Activated gamma-delta T cell (primary cell): ENCODE measurements around the gene FHL2.

ENCODE experiments used
- DNase-seq: peaks from one replicate; lab custom pipeline; 2025; lab: John Stamatoyannopoulos, UW

Gene FHL2

DNA sequence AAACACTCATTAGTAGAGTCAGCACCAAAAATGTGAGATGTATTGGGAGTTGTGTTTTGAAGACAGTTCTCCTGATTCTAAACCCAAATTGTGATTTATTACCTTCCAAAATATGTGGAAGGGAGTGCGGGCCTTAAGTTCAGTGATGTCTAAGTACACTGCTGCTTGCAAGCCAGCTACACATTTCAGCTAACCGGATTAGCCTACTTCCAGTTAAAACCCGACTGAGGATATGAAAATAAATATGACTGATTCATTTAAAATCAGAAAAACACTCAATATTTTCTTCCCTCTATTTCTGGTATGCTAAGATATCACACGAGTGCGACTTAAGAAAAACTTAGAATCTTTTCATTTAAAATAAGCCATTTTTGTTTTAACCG, 907 bp downstream of the FHL2 start:
- DNase-seq: no peak

DNA sequence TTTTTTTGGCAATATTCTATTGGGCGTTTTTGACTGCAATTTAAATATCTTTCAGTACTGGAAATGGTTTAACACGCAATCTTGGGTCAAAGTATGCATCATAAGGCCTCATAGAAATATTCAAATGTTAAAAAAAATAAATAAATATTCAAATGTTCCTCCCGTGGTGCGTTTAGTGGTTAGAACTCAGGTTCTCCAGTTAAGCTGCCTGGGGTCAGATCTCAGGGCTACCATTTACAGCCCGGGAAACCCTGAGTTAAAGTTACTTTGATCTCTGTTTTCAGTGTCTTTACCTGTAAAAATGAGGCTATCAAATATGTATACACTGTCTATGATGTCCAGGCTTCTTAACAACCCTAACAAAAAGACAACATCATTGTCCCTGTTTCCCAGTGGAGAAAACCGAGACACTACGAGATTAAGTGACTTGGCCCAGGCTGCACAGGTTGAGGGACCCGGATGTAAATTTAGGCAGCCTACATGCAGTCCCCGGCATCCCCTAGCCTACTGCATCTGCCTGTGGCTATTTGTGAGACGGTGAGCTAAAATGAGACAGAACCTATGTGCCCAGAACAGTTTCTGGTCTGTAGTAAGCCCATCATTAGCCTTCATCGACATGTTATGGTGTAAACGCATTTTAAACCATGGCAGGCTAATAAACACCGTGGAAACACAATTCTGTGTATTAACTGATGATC, 1.7 kb downstream of the FHL2 start:
- DNase-seq: no peak

DNA sequence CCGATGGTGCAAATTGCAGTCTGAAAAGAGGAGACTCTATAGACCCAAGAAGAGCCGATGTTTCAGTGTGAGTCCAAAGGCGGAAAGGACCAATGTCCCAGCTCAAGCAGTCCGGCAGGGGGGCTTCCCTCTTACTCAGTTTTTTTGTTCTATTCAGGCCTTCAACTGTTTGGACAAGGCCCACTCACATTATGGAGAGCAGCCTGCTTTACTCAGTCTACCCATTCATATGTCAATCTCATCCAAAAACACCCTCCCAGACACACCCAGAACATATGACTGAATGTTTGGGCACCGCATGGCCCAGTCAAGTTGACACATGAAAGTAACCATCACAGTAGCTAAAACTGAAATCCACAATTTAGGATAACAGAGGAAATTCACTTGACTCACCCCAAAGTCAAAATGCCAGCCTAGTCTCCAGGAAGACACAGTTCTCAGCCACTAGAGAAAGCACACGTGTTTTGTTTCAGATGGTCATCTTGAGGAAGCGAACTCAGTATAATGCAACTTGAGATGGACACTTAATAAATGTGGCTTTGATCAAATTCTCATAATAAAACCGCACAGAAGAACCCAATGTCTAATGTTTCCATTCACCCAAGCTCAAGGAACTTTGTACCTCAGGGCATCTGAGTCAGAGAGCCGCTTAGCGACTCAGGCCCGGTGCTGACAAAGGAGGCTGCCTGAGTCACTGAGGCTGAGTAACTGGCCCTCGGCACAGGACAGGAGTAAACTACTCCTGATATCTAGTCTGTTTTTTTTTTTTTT, 2.4 kb downstream of the FHL2 start:
- no peak for DNase-seq

DNA sequence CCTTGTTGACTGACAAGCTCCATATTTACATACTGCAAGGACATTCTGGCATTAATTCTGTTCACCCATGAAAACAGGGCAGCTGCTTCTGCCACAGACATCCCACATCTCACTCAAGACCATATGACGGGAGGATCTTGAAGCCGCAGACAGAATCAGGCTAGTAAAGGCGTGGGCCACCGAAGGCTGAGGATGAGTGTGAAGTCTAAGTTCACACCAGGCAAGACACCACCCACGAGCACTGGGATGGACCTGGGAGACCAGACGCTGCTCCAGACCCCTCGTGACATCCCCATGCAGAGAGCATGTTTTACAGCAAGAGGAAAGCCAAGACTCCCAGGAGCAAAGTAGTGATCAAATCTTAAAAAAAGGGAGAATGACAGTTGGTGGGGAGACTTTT, 3.2 kb downstream of the FHL2 start:
- DNase-seq: no peak

DNA sequence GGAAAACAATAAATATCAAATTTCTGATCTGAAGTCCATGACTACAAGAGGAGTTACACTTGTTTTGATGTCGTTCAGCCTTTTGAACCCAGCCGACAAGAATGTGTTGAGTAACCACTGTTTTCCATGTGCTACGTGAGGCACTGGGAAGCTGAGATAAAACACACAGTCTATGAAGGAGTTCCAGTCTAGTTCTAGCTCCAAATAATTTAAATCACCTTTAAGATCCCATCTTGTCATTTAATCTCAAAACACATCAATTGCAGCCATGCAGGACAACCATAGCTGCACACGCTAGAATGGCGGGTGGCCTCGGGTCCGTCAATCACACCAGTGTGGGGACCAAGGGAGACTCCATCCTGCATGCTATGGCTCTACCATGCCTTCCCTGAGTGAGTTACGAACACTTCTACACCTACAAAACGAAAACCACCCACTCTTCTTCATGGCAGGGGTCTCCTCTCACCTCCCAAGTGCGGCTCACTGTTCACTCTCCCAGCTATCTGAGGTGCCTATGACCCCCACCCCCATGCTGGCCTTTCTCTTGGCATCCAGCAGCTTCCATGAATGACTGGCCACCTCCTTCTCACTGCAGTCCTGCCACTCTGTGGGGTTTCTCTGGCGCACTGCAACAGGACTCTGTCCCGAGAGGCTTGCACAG, 3.8 kb downstream of the FHL2 start:
- no peak for DNase-seq

DNA sequence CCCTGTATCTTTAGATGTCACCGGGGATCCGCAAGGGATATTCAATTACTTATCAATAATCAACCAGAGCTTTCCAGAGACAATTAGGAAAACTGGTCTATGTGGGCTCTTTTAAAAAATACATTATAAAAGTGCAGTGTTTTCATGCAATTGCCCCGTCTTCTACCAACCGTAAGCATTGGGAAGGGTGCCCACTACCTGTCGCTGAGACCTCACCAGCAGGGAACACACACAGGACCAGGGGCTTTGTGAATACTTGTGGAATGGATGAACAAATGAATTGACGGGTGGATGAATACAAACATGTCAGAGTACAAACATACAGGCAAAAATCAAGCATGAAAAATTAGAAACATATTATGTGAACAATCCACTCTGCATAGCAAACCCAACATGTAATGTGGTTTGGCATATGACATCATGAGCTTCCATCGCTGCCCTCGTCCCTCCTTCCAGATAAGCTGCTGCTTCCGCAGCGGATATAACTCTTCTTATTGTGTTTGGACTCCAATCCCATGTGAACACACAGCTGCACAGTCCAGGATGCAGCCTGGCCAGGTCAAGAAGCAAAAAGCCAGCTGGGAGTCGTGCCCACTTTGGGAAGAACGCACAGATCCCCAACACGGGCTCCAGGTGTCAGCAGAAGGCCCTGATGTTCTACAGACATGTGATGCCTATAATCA, 5.3 kb downstream of the FHL2 start:
- no peak for DNase-seq

DNA sequence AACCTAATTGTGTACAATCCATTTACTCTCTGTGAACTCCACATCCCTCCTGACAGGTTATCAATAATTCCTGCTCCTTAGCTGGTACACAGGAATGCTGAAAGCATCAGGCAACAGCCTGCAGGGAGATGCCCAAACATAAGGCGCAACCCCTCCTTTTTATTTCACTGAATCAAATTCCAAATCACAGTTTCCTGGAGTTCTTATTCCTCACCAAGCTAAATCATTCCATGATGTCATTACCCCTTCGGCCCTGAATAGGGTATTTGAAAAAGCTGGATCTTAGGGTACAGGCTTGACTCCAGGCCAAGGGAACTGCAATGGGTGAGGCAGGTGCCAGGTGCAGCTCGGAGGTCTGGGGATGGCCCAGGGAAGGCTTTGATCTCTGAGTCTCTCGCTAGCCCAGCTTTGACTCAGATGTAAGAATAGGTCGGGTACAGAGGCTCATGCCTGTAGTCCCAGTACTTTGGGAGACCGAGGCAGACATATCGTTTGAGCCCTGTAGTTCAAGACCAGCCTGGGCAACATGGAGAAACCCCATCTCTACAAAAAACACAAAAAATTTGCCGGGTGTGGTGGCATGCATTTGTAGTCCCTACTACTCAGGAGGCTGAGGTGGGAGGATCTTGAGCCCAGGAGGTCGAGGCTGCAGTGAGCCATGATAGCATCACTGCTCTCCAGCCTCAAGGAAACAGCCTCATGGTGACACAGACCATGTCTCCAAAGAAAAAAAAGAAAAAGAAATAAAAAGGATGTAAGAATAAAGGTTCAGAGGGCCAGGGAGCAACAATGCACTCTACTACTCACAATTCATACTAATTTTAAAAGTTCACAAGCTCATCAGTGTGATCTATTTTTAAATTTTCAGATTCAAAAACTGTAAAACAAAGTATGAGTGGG, 6.8 kb downstream of the FHL2 start:
- DNase-seq: no peak

DNA sequence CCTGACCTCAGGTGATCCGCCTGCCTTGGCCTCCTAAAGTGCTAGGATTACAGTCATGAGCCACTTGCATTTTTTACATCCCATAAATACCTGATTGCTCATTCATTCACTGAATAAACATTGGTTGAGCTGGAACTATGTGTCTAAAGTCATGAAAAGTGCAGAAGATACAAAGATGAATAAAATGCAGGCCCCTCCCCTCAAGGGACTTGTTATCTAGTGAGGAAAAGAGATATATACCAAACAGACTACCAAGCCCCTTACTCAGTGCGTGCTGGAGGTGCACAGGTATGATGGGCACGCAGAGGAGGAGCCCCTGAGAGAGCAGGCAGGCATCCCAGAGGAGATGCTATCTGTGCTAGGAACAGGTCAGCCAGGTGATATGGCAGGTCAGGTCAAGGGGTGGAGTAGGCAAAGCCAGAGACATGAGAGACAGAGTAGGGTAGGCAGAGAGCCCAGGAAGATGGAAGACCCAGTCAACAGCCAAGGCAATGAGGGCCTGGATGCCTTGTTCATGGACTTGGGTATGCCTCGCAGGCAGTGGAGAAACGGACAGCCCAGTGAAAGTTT, 7.7 kb downstream of the FHL2 start:
- DNase-seq: no peak

DNA sequence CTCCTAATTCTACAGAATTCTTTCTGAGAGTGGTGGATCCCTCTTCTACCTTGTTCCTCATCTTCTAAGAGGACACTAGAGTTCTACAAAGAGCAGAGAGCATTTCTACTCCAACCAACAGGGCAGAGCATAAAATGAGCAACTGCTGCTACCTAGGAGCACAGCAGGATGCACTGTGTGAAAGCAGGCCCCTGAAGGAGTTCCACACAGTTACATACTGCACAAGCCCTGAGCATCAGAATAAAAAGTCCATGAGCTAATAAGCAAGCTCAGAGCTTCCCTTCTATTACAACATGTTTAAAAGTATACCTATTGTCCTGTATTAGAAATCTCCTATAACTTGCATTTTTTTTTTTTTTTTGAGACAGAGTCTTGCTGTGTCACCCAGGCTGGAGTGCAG, 8.4 kb downstream of the FHL2 start:
- DNase-seq: no peak

DNA sequence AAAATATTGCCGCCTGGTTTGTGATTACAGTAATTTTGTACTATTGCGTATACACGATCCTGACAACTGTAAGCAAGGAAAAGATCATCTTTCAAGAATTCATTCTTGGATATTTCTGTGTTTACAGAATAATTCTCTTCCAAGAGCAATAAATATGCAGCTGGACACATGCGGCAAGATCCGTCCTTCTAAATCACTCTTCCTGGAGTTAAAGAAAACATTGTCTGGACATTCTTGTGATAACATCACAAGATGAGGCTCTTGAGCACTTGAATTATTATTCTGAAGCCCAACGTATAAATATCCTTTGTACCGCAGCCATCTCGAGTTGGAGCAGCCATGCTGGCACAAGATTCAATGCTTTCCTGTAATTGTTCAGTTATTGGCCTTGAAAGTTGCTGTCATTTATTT, 9.9 kb downstream of the FHL2 start:
- no peak for DNase-seq

DNA sequence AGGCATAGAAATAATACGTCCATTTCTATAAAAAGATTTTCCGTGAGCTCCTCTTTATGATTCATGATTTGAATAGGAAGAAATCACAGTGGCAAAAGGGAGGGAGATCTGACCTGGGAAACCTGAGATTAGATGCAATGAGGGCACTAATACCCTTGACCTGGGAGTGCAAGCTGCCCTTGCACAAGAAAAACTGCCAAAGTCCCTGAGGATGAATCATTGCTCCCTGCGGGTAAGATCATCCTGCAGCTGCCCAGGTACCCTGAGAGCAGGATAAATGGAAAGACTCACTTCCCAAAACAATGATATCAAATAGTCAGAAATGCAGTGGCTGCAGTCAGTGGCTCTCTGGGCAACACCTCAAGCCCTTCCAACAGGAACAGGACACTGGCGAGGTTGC, 11.6 kb downstream of the FHL2 start:
- DNase-seq: no peak

DNA sequence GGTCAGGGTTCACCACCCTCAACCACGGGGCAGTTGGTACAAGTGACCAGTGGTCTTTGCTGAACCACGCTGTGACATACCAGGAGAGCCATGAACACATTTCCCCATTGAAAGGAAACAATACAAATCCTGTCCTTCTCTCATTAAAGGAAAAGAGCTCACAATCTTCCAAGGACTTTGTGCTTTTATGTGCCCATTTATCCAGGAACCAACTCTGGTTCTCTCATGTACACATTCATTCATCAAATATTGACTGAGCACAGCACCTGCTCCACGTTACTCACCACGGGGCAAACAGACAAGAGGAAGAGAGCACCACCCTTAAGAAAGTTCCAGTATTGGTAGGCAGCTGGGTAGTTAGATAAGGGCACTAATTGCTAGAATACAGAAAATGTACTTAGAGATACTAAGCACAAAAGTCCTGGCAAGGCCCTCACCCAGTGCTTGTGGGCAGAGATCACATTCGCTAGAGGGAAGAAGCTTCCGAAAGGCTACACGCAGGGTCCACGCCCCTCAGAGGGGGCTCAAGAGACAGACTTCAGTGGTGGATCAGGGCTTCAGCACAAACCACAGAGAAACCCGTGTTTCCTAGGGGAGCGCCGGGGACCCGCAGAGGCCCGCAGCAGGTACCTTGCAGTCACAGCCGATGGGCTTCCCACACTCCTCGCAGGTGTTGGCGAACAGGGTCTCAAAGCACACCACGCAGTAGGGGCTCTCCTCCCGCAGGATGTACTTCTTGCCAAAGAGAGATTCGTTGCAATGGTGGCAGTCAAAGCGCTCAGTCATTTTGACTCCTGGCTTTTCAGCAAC, 12.9 kb downstream of the FHL2 start:
- DNase-seq: no peak

DNA sequence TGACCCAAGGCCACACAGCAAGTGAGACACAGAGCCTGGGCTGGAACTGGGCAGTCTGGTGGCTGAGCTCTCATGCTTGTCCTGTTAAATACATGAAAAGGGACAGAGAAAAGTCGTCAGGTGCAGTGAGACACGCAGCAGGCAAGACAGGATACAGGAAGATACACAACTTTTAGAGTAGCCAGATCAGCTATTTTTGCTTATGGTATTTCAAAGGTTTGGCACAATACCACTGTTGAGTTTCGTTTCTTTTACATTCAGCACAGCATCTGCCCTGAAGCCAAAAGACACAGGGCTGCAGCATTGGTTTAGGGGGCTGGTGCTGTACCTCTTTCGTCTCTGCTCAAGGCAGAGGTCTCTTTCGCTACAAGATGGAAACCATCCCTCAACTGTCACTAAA, 14.0 kb downstream of the FHL2 start:
- DNase-seq: no peak

DNA sequence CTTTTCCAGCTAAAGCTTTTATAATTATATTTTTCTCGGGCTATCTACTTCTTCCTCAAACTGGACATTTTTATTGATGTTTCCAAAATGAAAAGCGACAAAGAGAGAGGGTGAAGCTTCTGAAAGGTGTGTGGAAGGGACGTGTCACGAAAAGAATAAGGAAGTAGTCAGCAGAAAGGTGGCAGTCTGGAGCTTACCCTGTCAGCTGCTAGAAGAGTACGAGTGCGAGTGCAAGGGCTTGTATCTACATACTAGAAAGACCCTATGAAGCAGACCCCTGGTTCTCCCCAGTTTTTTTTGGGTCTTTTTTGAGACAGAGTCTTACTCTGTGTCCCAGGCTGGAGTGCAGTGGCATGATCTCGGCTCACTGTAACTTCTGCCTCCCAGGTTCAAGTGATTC, 14.6 kb downstream of the FHL2 start:
- no peak for DNase-seq

DNA sequence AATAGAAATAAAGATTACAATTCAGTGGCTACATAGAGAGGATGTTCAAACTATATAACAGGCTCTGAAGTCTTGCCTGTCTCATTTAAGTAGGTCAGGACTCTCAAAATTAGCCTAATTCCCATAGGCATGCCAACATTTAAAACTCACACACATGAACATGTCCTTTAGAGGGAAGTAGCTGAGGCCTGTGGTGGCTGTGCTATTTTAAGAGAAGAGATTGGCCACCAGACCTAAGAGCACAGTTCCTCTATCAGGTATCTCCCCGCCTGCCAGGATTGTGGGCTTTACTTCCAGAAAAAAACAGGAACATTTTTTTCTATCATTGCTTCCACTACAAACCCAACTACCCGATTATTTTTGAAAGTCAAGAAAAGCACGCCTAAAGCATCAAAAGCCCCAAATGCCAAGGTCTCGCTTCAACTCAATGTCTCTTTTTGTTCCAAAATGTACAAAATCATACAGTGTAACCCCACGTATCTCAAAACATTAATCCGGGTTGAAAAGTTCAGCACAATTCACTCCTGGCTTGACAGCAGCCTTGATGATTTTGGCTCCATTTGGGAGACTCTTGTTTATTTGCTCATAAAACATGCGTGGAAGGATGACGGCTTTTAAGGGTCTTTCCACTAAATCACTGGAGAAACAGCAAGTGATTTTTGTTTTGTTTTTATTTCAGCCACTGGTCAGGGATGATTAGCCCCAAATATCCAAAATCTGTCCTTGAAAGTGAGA, 15.3 kb downstream of the FHL2 start:
- no peak for DNase-seq

DNA sequence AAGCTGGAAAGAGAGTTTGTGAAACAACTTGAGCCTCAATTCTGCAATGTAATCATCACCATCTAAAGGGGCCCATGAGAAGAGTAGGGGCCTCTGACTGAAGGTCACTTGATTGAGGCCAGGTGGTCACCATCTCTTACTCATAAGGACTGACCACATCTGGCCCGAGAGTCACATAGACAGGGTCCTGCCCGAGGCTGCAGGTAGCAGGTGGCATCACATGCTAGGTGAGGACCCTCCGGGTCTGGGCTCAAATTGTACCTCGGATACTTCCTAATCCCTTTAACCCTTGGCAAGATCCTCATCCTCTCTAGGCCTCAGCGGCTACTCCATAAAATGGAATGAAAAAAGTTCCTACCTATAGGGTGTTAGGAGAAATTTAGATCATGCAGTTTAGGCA, 16.7 kb downstream of the FHL2 start:
- DNase-seq: no peak

DNA sequence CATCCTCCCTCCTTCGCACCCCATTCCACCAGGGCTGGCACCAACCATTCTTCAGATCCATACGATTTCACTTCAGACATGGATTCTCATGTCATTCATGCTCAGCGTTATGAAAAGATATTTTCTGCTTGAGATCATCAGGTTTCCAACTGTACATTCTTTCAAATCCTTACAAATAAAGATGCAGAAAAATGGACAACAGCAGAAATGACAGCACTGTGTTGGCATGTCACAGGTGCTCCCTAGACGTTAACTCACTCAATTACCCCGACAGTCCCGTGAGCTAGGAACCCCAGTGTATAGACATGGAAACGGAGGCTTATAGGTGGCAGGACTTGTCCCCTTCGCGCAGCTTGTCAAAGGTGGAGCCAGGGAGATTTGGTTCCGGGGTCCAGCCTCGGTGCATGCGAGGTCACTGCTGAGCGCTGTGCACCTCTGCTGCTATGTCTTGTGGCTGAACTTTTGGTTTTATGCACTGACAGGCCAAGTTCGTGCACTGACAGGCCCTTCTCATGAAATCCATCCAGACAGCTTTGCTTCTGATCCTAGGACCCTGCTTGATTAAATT, 17.7 kb downstream of the FHL2 start:
- DNase-seq: no peak

DNA sequence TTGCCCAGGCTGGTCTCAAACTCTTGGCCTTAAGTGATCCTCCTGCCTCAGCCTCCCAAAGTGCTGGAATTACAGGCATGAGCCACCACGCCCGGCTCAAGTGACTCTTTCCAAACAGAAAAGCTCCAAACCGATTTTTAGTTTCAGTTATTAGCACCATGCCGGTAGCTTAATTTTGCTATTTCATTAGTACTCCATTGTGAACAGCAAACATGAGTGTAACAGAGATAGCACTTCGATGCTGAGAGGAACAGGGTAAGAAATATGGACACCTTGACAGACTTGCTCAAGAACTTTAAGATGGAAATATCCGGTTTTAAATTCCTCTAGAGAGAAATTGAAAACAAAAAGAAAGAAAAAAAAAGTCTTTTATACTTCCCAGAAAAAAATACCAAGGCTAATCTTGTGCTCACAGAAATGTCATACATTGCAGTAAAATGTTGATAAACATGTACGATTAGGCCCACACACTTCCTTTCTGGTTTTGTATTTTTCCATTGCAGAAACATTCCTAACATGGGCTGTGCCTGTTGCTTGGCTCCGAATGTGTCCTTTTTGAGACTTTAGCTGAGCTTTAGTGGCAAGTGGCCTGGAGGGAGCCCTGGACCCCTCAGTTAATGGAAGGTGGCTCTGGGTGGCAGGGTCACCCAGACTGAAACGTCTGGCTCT, 18.3 kb downstream of the FHL2 start:
- DNase-seq: no peak

DNA sequence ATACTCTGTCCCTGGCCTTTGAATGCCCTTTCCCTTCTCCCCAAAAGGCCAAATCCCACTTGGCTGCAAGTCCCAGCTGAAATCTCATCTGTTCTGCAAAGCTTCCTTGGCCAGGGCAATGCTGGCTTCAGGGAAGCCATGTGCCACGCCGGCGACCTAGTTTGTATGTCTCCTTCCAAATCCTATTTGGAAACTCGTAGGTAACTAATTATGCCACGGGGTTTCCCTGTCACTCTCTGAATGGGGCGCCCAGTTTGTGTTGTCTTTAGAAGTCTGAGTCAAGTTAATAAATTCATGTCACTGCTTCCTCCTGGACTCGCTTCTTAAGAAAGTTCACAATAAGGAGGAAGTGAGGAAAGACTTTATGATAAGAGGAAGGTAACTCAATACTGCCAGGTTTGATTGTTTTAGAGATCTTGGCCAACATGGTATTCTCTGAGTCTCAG, 19.1 kb downstream of the FHL2 start:
- no peak for DNase-seq
